Liver (tissue), 9 donors: ENCODE measurements around the gene BCR. TPM values are rescaled to one million over a fixed set of nuclear protein-coding genes. Genes with fewer than 3 reads are reported as not detected.

Source experiments
- DNase-seq: peaks from one replicate; pipeline ENCODE4 v3.0.0-alpha.2; 2017; ENCODE audit warnings: low spot score
- H3K27ac ChIP-seq, 2 donors: one replicate each; pipeline ENCODE4 v1.7.0; 2013; ENCODE audit warnings: inconsistent platforms in 2 of 2, low read length in 2 of 2, control low read depth in 1 of 2, low read depth in 1 of 2, mild to moderate bottlenecking in 1 of 2
- H3K27me3 ChIP-seq, 4 donors: one replicate each; pipeline versions ENCODE4 v1.6.1 to v1.7.0; 2013; ENCODE audit warnings: low read length in 3 of 4, inconsistent platforms in 1 of 4, mild to moderate bottlenecking in 1 of 4, moderate library complexity in 1 of 4; ENCODE audit not compliant: control insufficient read depth in 4 of 4, insufficient read depth in 4 of 4
- H3K36me3 ChIP-seq, 4 donors: one replicate each; pipeline versions ENCODE4 v1.6.1 to v1.7.0; 2013; ENCODE audit warnings: low read length in 3 of 4, mild to moderate bottlenecking in 3 of 4, low read depth in 1 of 4, moderate library complexity in 1 of 4; ENCODE audit not compliant: control insufficient read depth in 4 of 4, insufficient read depth in 3 of 4
- H3K4me1 ChIP-seq, 4 donors: one replicate each; pipeline versions ENCODE4 v1.6.1 to v1.7.0; 2013; ENCODE audit warnings: low read length in 3 of 4, mild to moderate bottlenecking in 3 of 4, moderate library complexity in 1 of 4; ENCODE audit not compliant: control insufficient read depth in 4 of 4, insufficient read depth in 4 of 4
- H3K4me3 ChIP-seq, 3 donors: one replicate each; pipeline versions ENCODE4 v1.6.1 to v1.7.0; 2013; ENCODE audit warnings: low read length in 3 of 3, control low read depth in 1 of 3, low read depth in 1 of 3, mild to moderate bottlenecking in 1 of 3
- H3K9ac ChIP-seq, 2 donors: one replicate each; pipeline ENCODE4 v1.7.0; 2013; ENCODE audit warnings: low read length in 2 of 2, mild to moderate bottlenecking in 2 of 2, moderate library complexity in 2 of 2, control low read depth in 1 of 2, low read depth in 1 of 2
- H3K9me3 ChIP-seq, 4 donors: one replicate each; pipeline versions ENCODE4 v1.6.1 to v1.7.0; 2013; ENCODE audit warnings: low read length in 3 of 4; ENCODE audit not compliant: control insufficient read depth in 4 of 4
- ATF3 ChIP-seq: IDR thresholded peaks from 2 replicates; pipeline ENCODE4 v1.6.1; 2016; ENCODE audit warnings: antibody characterized with exemption
- CTCF ChIP-seq: fragments of 150-350 bp; IDR thresholded peaks from 2 replicates; pipeline ENCODE4 v1.5.1; 2017; ENCODE audit warnings: improper control_type of control experiment, low read depth, low read length; ENCODE audit not compliant: missing input control
- EGR1 ChIP-seq, 2 donors: IDR thresholded peaks; 2 replicates each; pipeline ENCODE4 v1.6.1; 2016 to 2018; ENCODE audit warnings: antibody characterized with exemption in 2 of 2, low read depth in 2 of 2
- FOXA1 ChIP-seq: IDR thresholded peaks from 2 replicates; pipeline ENCODE4 v1.6.1; 2016; ENCODE audit warnings: antibody characterized with exemption
- FOXA2 ChIP-seq: IDR thresholded peaks from 2 replicates; pipeline ENCODE4 v1.6.1; 2016; ENCODE audit warnings: antibody characterized with exemption
- GABPA ChIP-seq, 2 donors: IDR thresholded peaks in 1 of 2; conservative IDR thresholded peaks in 1 of 2; 2 replicates each; pipeline ENCODE4 v1.6.1; 2016; ENCODE audit warnings: antibody characterized with exemption in 2 of 2, mild to moderate bottlenecking in 1 of 2, moderate library complexity in 1 of 2
- HNF4A ChIP-seq, 2 donors: conservative IDR thresholded peaks; 2 replicates each; pipeline ENCODE4 v1.6.1; 2016; ENCODE audit warnings: antibody characterized with exemption in 2 of 2, mild to moderate bottlenecking in 2 of 2
- HNF4G ChIP-seq: IDR thresholded peaks from 2 replicates; pipeline ENCODE4 v1.6.1; 2016; ENCODE audit warnings: antibody characterized with exemption
- JUND ChIP-seq, 2 donors: IDR thresholded peaks; 2 replicates each; pipeline ENCODE4 v1.6.1; 2016; ENCODE audit warnings: antibody characterized with exemption in 2 of 2
- MAX ChIP-seq: IDR thresholded peaks from 2 replicates; pipeline ENCODE4 v1.6.1; 2016; ENCODE audit warnings: antibody characterized with exemption
- NR2F2 ChIP-seq: IDR thresholded peaks from 2 replicates; pipeline ENCODE4 v1.6.1; 2016; ENCODE audit warnings: antibody characterized with exemption
- RAD21 ChIP-seq, 2 donors: IDR thresholded peaks; 2 replicates each; pipeline ENCODE4 v1.6.1; 2016; ENCODE audit warnings: antibody characterized with exemption in 2 of 2, mild to moderate bottlenecking in 2 of 2
- REST ChIP-seq: IDR thresholded peaks from 2 replicates; pipeline ENCODE4 v1.6.1; 2016; ENCODE audit warnings: antibody characterized with exemption, mild to moderate bottlenecking
- RXRA ChIP-seq, 2 donors: IDR thresholded peaks; 2 replicates each; pipeline ENCODE4 v1.6.1; 2017 to 2018; ENCODE audit warnings: antibody characterized with exemption in 2 of 2, mild to moderate bottlenecking in 1 of 2
- SP1 ChIP-seq: IDR thresholded peaks from 2 replicates; pipeline ENCODE4 v1.6.1; 2018; ENCODE audit warnings: antibody characterized with exemption, mild to moderate bottlenecking
- TAF1 ChIP-seq: conservative IDR thresholded peaks from 2 replicates; pipeline ENCODE4 v1.6.1; 2016; ENCODE audit warnings: antibody characterized with exemption, mild to moderate bottlenecking
- YY1 ChIP-seq: IDR thresholded peaks from 2 replicates; pipeline ENCODE4 v1.6.1; 2016; ENCODE audit warnings: antibody characterized with exemption, mild to moderate bottlenecking
- ZBTB33 ChIP-seq: IDR thresholded peaks from 2 replicates; pipeline ENCODE4 v1.6.1; 2016; ENCODE audit warnings: antibody characterized with exemption
- WGBS: extraction: QIAGEN DNeasy Blood & Tissue Kit; methylation state at CpG from one replicate; pipeline ENCODE4 v1.1.7; 2013; 5-methylcytosine and 5-hydroxymethylcytosine counted together
- polyA plus RNA-seq, 2 donors: library from polyadenylated mRNA; stranded (reverse) in 1 of 2; unstranded in 1 of 2; fragments of 200-250 nt in 1 of 2; fragments of >200 nt in 1 of 2; fragmentation: Nextera tagmentation in 1 of 2; extraction: Ambion mirVana in 1 of 2; gene quantifications; one replicate each; pipeline versions ENCODE4 v1.2.1 to v1.2.3, GENCODE V29; 2013 to 2015
- total RNA-seq, 2 donors: library from RNA; depleted of rRNA; stranded (reverse); fragments of >200 nt; gene quantifications; one replicate each; pipeline ENCODE4 v1.2.3, GENCODE V29; 2014
- donor health status: healthy.
- donor health status: healthy.
- donor health status: healthy.
- donor health status: healthy.
- donor health status: healthy.

BCR gene
- total and polyA plus RNA-seq, 4 donors = 7.4 to 35.6 (median 18.3) TPM

GRCh38 chr22:23179381-23180299 lies 669 bp upstream of the BCR start:
- 31% methylated on average over 25 of the region's 25 CpGs for WGBS
- no peaks in the 10 kb centered on the region for H3K9me3 ChIP-seq
- H3K36me3 ChIP-seq = no peaks in the 10 kb centered on the region
- H3K4me3 ChIP-seq = peak overlapping the region; percentile 56 to 78 (median 69)
- no peaks in the 10 kb centered on the region for H3K27me3 ChIP-seq
- H3K27ac ChIP-seq = peak overlapping the region; percentile 60 to 81
- no peak for DNase-seq
- H3K4me1 ChIP-seq = peaks cover 12 to 50% (median 44%) of the 10 kb centered on the region in 4 donors
- TF ChIP-seq TAF1 (no peak), ZBTB33 (no peak), MAX (peak; percentile 55), NR2F2 (no peak), RXRA (IDR thresholded peaks at IDR 0.05) (peak; percentile 88 to 92), YY1 (no peak), HNF4G (no peak), SP1 (no peak), HNF4A (conservative IDR thresholded peaks at IDR 0.05) (peak in 1 of 2 donors; percentile 67), EGR1 (IDR thresholded peaks at IDR 0.05; ENCODE audit: low read depth in 2 of 2) (peak in 1 of 2 donors; percentile 24), JUND (IDR thresholded peaks at IDR 0.05) (peak in 1 of 2 donors; percentile 71), ATF3 (no peak), FOXA1 (no peak), RAD21 (IDR thresholded peaks at IDR 0.05) (peak; percentile 11 to 28), CTCF (no peak), REST (no peak), GABPA (IDR thresholded peaks at IDR 0.05 in 1 of 2, conservative IDR thresholded peaks at IDR 0.05 in 1 of 2) (no peak), FOXA2 (no peak)
- H3K9ac ChIP-seq = peak overlapping the region; percentile 63 to 66
